NCI-H1105 (cell line): ENCODE measurements around the gene ARMH3.
"Not testable (repeated sequence)": the region's sequence is repeated elsewhere in the genome, so short reads cannot be mapped to it uniquely, and the experiment has no call there.

Experiments
- DNase-seq: peaks from one replicate; lab custom pipeline; 2025; lab: John Stamatoyannopoulos, UW

The ARMH3 gene

DNA sequence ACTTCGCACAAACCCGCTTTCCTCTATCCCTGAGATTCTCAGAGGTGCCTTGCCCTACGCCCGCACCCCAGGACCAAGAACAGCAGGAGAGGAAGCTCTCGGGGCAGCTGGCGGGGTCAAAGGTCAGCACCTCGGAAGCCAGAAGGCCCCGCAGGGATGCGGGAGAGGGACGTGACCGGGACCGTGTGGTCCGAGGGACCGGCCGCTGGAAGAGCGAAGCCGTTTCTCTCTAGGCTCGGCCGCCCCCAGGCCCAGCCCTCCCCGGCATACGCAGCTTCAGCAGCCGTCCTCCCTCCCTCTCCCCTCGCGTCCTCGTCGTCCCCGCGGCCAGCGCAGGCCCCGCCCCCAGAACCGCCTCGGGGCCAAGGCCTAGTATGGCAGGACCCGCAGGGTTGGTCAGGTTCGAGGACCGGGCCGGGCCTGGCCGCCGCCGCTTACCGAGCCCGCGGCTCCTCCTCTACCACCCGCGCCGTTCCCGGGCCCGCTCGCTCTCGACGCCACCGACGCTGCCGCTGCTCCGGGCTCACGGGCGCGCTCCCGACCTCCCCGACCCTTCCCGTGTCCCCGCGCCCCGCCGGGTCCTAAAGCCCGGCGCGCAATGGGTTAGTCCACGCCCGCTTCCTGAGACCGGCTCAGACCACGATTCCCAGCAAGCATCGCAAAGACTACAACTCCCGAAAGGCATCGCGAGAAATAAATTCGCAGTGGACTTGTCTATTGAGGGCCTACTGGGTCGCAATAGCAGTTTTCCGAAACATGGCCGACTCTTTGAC lies at the start of gene ARMH3:
ARMH3 (minus strand) TSS at position 527 of the 773 bp plus-strand sequence. CDS start 16,059 bp downstream, outside the sequence.
- peak; percentile 85 for DNase-seq

- DNase-seq = no peak
Observed at GRCh38 chr10:102102421-102102820, 46.4 kb upstream of the ARMH3 start.

DNA sequence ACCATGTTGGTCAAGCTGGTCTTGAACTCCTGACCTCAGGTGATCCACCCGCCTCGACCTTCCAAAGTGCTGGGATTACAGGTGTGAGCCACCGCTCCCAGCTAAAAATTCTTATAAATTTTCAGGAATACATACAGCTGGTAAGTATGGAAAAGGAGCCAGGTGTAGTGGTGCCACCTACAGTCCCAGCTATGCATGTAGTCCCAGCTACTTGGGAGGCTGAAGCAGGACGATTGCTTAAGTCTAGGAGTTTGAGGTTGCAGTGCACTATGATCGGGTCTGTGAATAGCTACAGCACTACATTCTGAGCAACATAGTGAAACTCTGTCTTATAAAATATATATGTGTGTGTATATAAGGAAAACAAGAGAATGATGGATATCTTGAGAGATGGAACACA lies 45.2 kb upstream of the ARMH3 start:
- DNase-seq = no peak

DNA sequence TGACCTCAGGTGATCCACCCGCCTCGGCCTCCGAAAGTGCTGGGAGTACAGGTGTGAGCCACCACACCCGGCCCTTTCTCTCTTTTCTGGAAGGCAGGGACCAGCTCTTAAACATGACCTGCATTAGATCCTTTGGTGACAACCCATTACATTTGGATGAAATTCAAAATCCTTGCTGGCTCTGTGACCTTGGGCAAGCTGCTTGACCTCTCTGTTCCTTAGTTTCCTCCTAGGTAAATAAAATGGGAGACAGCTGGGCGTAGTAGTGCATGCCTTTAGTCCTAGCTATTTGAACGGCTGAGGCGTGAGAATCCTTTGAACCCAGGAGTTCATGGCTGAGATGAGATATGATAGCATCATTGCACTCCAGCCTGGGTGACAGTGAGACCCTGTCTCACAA lies 40.5 kb upstream of the ARMH3 start:
- DNase-seq = no peak

DNA sequence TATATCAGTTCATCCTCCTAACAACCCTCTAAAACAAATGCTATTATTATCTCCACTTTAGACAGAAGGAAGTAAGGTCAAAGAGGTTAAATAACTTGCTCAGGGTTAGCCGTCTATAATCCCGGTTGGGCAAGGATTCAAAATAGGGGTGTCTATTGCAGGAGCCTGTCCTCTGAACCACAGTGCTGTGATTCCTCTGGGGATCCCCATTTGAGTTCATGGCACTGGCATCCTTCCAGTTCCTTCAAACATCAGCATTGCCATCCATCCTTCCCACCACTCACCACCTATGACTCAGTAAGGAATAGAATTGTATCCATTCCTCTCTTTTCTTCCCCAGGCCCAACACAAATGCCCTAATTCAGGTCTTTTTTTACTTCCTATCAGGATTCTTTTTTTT lies 34.8 kb upstream of the ARMH3 start:
- no peak for DNase-seq

- DNase-seq = no peak
Observed at GRCh38 chr10:102086196-102086595, 30.2 kb upstream of the ARMH3 start.

DNA sequence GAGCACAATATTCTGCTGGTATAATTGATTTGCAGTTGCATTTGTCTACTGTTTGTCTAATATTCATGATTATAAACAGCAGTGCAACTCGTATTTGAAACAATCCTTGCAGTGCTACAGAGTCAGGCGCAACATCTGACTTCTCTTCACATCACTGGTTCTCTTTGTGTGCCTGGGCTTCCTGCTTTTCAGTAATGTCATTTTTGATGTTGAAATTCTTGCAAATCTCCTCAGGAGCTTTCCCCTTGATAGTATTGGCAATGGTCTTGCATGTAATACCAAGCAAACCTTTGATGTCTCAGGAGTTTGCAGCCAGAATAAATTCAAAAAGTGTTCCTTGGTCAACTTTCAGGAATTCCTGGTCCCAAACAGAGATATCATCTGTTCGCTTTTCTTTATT lies 29.4 kb upstream of the ARMH3 start:
- DNase-seq = no peak

DNA sequence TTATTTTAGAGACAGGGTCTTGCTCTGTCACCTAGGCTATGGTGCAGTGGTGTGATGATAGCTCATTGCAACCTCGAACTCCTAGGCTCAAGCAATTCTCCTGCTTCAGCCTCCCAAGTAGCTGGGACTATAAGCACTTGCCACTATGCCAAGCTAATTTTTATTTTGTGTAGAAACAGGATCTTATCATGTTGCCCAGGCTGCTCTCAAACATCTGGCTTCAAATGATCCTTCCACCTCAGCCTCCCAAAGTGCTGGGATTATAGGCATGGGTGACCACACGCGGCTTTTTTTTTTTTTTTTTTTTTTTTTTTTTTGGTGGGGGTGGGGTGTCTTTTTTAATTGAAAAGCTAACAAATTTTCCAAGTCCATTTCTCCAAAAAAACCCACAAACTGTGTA lies 27.6 kb upstream of the ARMH3 start:
- DNase-seq = no peak

GRCh38 chr10:102072673-102073527 lies 16.9 kb upstream of the ARMH3 start:
- peak; percentile 31 for DNase-seq

- DNase-seq = no peak
Observed at GRCh38 chr10:102069071-102069470, 13.1 kb upstream of the ARMH3 start.

DNA sequence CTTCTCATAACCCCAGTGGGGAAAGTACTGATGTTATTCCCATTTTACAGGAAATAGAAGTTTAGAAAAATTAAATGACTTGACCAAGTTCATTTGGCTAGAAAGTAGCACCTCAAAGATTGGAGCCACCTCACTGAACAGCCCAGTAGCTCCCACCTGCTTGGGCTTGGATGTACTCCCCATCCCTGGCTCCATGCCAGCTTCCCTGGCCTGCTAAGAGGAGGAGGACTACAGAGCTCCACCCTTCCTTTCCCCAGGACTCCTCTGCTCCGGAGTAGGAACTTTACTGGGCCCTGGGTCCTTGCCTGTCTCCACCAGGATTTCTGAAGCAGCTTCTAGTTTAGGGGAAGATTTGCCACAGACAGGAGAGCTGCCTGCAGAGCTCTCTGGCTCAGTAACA lies 12.2 kb upstream of the ARMH3 start:
- DNase-seq = no peak

- DNase-seq = no peak
Observed at GRCh38 chr10:102067091-102067916, 11.3 kb upstream of the ARMH3 start.

- DNase-seq = no peak
Observed at GRCh38 chr10:102066399-102067088, 10.6 kb upstream of the ARMH3 start.

- DNase-seq = no peak
Observed at GRCh38 chr10:102065561-102066398, 9.8 kb upstream of the ARMH3 start.

DNA sequence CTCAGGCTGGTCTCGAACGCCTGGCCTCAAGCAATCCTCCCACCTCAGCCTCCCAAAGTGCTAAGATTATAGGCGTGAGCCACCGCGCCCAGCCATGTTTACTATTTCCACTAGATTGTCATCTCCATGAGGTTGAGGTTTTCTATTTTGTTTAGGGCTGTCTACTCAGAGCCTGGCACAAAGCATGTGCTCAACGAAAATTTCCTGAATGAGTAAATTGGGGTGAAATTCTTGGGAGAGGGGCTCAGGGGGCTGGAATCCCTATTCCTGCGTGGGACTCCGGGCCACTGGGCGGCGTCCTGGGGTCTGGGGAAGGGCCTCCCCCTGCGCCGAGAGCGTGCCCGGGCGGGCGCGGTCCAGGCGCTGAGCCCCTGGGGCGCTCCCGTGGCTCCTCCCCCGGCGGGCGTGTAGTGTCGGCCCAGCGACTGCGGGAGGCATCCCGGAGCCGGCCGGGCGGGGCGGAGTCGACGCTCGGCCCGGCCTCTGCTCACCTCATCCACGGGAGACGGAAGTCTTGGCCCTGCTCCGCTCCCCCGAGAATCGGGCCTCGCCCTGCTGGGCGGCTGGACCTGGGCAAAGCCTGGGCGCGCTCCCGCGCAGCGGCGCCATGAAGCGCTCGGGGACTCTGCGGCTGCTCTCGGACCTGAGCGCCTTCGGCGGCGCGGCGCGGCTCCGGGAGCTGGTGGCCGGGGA lies 9.0 kb upstream of the ARMH3 start, which contains the start of gene HPS6:
HPS6 (plus strand) TSS at position 482 of the 693 bp plus-strand sequence; CDS start at position 608, 126 bp downstream.
- DNase-seq = peak; percentile 60

DNA sequence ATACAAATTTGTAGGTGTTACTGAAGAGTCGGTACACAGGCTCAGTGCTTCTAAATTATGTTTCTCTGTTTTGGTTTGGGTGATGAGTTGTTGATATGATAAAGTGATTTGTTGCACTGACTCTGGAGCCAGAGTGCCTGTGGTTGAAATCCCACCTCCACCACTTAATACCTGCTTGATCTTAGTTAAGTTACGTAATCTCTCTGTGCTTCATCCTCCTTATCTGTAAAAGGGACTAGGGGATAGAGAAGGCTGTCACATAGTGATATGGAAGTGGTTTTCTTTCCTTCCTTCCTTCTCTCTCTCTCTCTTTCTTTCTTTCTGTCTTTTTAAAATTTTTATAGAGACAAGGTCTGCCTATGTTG lies 8.5 kb upstream of the ARMH3 start:
- DNase-seq = no peak

DNA sequence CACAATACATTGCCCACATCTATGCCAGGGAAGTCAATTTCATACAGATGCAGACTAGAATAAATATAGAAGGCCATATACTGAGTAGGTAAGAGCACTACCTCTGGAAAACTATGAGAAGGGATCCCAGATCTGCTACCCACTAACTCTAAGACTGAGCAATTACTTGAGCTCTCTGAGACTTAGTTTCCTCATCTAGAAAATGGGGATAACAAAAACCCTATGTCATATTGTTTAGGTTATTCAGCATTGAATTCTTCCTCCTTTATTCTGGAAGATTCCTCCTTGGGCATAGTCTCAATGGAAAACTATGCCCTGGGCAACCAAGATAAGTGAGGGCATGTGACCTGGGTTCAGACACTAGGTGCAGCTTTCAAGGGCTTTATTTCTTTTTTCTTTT lies 4.0 kb upstream of the ARMH3 start:
- no peak for DNase-seq

DNA sequence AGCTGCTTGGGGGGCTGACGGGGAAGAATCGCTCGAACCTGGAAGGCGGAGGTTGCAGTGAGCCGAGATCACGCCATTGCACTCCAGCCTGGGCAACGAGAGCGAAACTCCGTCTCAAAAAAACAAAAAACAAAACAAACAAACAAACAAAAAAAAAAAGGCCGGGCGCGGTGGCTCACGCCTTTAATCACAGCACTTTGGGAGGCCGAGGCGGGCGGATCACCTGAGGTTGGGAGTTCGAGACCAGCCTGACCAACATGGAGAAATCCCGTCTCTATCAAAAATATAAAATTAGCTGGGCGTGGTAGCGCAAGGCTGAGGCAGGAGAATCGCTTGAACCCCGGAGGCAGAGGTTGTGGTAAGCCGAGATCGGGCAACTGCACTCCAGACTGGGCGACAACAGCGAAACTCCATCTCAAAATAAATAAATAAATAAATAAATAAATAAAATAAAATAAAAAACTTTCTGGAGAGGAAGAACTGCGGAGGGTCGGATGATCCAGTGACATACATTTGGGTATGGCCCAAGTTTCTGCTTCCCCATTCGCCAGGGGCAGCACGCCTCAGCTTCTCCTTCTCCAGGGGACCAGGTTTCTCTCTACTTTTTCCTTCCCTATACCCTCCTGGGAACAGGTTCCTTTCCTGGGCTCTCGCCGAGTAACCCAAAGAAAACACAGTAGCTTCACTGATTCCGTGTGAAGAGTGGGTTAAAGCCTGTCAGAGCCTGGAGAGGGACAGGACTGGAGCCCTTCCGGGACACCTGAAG lies 909 bp downstream of the ARMH3 start:
- DNase-seq = not testable (repeated sequence)

DNA sequence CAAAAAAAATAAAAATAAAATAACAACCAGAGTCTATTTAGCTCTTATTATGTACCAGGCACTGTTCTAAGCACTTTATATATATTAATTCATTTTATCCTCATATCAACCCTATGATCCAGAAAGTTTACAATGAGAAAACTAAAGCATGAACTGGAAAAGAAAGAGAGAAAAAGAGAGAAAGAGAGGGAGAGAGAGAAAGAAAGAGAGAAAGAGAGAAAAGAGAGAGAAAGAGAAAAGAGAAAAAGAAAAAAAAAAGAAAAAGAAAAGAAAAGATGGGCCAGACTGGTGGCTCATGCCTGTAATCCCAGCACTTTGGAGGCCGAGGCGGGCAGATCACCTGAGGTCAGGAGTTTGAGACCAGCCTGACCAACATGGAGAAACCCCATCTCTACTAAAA lies 9.9 kb downstream of the ARMH3 start:
- no peak for DNase-seq
